NK-92 (cell line): ENCODE data around the gene CDKN1B.

Experiments
- DNase-seq: peaks from one replicate; lab custom pipeline; 2025; ENCODE audit not compliant: unreplicated experiment; lab: John Stamatoyannopoulos, UW

The CDKN1B gene

GRCh38 chr12:12755923-12756322 is 38.8 kb downstream of the CDKN1B start:
- no peak for DNase-seq

- DNase-seq = no peak
Observed at GRCh38 chr12:12757121-12757520, 40.0 kb downstream of the CDKN1B start.

GRCh38 chr12:12759234-12759915 is 42.2 kb downstream of the CDKN1B start:
- no peak for DNase-seq

GRCh38 chr12:12764824-12765223 is 47.7 kb downstream of the CDKN1B start:
- no peak for DNase-seq

GRCh38 chr12:12770262-12770661 is 53.1 kb downstream of the CDKN1B start:
- no peak for DNase-seq
